Thyroid gland (tissue), 4 donors: Measurements from ENCODE around the gene SPHK1.

Experiments
- POLR2A ChIP-seq, 2 donors: fragments of 450-650 bp; IDR thresholded peaks; one replicate each; pipeline ENCODE4 v1.6.1; 2017; ENCODE audit warnings: antibody characterized with exemption in 2 of 2, mild to moderate bottlenecking in 2 of 2, moderate library complexity in 1 of 2
- TF ChIP-seq, protein P1 (sequence below), 6 experiments: fragments of 200-600 bp in 3 of 6; fragments of 450-650 bp in 3 of 6; sonication (generic) in 3 of 6; IDR thresholded peaks; one replicate each; pipeline ENCODE4 v1.5.1; 2016 to 2019; ENCODE audit warnings: antibody characterized with exemption in 6 of 6, mild to moderate bottlenecking in 2 of 6, inconsistent platforms in 1 of 6, moderate library complexity in 1 of 6

DNA sequence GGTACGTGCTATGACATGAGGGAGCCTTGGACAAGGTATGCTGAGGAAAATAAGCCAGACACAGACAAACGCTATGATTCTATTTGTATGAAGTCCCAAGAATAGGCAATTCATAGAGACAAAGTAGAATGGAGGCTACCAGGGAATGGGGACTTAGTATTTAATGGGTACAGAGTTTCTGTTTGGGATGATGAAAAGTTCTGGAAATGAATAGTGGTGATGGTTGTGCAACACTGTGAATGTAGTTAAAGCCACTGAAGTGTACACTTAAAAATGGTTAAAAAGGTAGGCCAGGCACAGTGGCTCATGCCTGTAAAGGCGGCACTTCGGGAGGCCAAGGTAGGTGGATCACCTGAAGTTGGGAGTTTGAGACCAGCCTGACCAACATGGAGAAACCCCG is 33.9 kb upstream of the SPHK1 start:
- TF ChIP-seq, protein P1, sequence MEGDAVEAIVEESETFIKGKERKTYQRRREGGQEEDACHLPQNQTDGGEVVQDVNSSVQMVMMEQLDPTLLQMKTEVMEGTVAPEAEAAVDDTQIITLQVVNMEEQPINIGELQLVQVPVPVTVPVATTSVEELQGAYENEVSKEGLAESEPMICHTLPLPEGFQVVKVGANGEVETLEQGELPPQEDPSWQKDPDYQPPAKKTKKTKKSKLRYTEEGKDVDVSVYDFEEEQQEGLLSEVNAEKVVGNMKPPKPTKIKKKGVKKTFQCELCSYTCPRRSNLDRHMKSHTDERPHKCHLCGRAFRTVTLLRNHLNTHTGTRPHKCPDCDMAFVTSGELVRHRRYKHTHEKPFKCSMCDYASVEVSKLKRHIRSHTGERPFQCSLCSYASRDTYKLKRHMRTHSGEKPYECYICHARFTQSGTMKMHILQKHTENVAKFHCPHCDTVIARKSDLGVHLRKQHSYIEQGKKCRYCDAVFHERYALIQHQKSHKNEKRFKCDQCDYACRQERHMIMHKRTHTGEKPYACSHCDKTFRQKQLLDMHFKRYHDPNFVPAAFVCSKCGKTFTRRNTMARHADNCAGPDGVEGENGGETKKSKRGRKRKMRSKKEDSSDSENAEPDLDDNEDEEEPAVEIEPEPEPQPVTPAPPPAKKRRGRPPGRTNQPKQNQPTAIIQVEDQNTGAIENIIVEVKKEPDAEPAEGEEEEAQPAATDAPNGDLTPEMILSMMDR (IDR thresholded peaks at IDR 0.05): no peak
- TF ChIP-seq POLR2A (IDR thresholded peaks at IDR 0.05): no peak
